H9 (cell line): Measurements from ENCODE around the gene FMC1. TPM values are rescaled to one million over a fixed set of nuclear protein-coding genes. Genes with fewer than 3 reads are reported as not detected.
A peak's percentile ranks its signal among the peaks of the same experiment; 100 is the strongest.

Experiments used
- DNase-seq: peaks from one replicate; pipeline ENCODE4 v3.0.0-alpha.2; 2017
- H2AFZ ChIP-seq: one replicate; pipeline ENCODE4 v1.6.1; 2013; ENCODE audit warnings: mild to moderate bottlenecking, low read length, control low read depth, moderate library complexity
- H2AK5ac ChIP-seq: 2 replicates; pipeline ENCODE4 v1.6.1; 2013; ENCODE audit warnings: low read length, control low read depth, mixed read lengths; ENCODE audit not compliant: insufficient read length
- H2BK120ac ChIP-seq: one replicate; pipeline ENCODE4 v1.6.1; 2013; ENCODE audit warnings: low read depth, mild to moderate bottlenecking, low read length, control low read depth, inconsistent platforms; ENCODE audit not compliant: poor library complexity, severe bottlenecking
- H2BK12ac ChIP-seq: 2 replicates; pipeline ENCODE4 v1.6.1; 2013; ENCODE audit warnings: low read length, control low read depth, mixed read lengths, low read depth; ENCODE audit not compliant: insufficient read length
- H2BK15ac ChIP-seq: 2 replicates; pipeline ENCODE4 v1.6.1; 2013; ENCODE audit warnings: low read depth, low read length, control low read depth
- H2BK20ac ChIP-seq: one replicate; pipeline ENCODE4 v1.6.1; 2013; ENCODE audit warnings: low read depth, mild to moderate bottlenecking, low read length, control low read depth, inconsistent platforms; ENCODE audit not compliant: poor library complexity, severe bottlenecking
- H2BK5ac ChIP-seq: 2 replicates; pipeline ENCODE4 v1.6.1; 2013; ENCODE audit warnings: low read length, control low read depth, mixed read lengths; ENCODE audit not compliant: insufficient read length
- H3K14ac ChIP-seq: 2 replicates; pipeline ENCODE4 v1.6.1; 2013; ENCODE audit warnings: low read length, control low read depth; ENCODE audit not compliant: insufficient read depth
- H3K18ac ChIP-seq: 2 replicates; pipeline ENCODE4 v1.6.1; 2013; ENCODE audit warnings: low read depth, mild to moderate bottlenecking, mixed read lengths, low read length, control low read depth; ENCODE audit not compliant: insufficient read length
- H3K23ac ChIP-seq: 2 replicates; pipeline ENCODE4 v1.6.1; 2013; ENCODE audit warnings: low read length, control low read depth, mixed read lengths, low read depth; ENCODE audit not compliant: insufficient read length
- H3K23me2 ChIP-seq: 2 replicates; pipeline ENCODE4 v1.6.1; 2013; ENCODE audit warnings: low read depth, mild to moderate bottlenecking, mixed read lengths, low read length, control low read depth; ENCODE audit not compliant: insufficient read length, poor library complexity, severe bottlenecking
- H3K27ac ChIP-seq: 2 replicates; pipeline ENCODE4 v1.5.1; 2013; ENCODE audit warnings: low read length, control low read depth, mixed read lengths, low read depth; ENCODE audit not compliant: insufficient read length
- H3K27me3 ChIP-seq: 2 replicates; pipeline ENCODE4 v1.6.1; 2013; ENCODE audit warnings: low read length, control low read depth, inconsistent platforms; ENCODE audit not compliant: insufficient read depth
- H3K4ac ChIP-seq: 2 replicates; pipeline ENCODE4 v1.6.1; 2013; ENCODE audit warnings: low read depth, mild to moderate bottlenecking, control low read depth, inconsistent platforms, low read length, moderate library complexity
- H3K4me1 ChIP-seq: 2 replicates; pipeline ENCODE4 v1.6.1; 2013; ENCODE audit warnings: low read length, control low read depth, inconsistent platforms; ENCODE audit not compliant: insufficient read depth
- H3K4me2 ChIP-seq: 2 replicates; pipeline ENCODE4 v1.6.1; 2013; ENCODE audit warnings: low read length, control low read depth, mixed read lengths; ENCODE audit not compliant: insufficient read length, insufficient read depth
- H3K56ac ChIP-seq: 2 replicates; pipeline ENCODE4 v1.6.1; 2013; ENCODE audit warnings: low read depth, mild to moderate bottlenecking, mixed read lengths, low read length, control low read depth; ENCODE audit not compliant: insufficient read length
- H3K79me1 ChIP-seq: 2 replicates; pipeline ENCODE4 v1.6.1; 2013; ENCODE audit warnings: low read depth, mild to moderate bottlenecking, moderate library complexity, low read length, control low read depth, inconsistent platforms; ENCODE audit not compliant: insufficient read depth, poor library complexity, severe bottlenecking
- H3K79me2 ChIP-seq: 2 replicates; pipeline ENCODE4 v1.6.1; 2013; ENCODE audit warnings: low read length, control low read depth, inconsistent platforms; ENCODE audit not compliant: insufficient read depth
- H3K9ac ChIP-seq: 2 replicates; pipeline ENCODE4 v1.6.1; 2013; ENCODE audit warnings: low read length, control low read depth, mixed read lengths; ENCODE audit not compliant: insufficient read length; ENCODE audit errors: extremely low read depth
- H3K9me3 ChIP-seq: one replicate; pipeline ENCODE4 v1.6.1; 2013; ENCODE audit warnings: low read depth, low read length, inconsistent platforms; ENCODE audit not compliant: control insufficient read depth
- H3T11ph ChIP-seq: one replicate; pipeline ENCODE4 v1.6.1; 2013; ENCODE audit warnings: mild to moderate bottlenecking, low read length, control low read depth, inconsistent platforms
- H4K20me1 ChIP-seq: one replicate; pipeline ENCODE4 v1.6.1; 2013; ENCODE audit not compliant: control insufficient read depth, insufficient read length, insufficient read depth
- H4K5ac ChIP-seq: 2 replicates; pipeline ENCODE4 v1.6.1; 2013; ENCODE audit warnings: low read depth, mild to moderate bottlenecking, mixed read lengths, low read length, control low read depth; ENCODE audit not compliant: insufficient read length
- H4K8ac ChIP-seq: replicated peaks from 2 replicates; pipeline ENCODE4 v1.6.1; 2013; ENCODE audit warnings: low read length, control low read depth, mixed read lengths, low read depth; ENCODE audit not compliant: insufficient read length
- H4K91ac ChIP-seq: 2 replicates; pipeline ENCODE4 v1.6.1; 2013; ENCODE audit warnings: low read depth, mild to moderate bottlenecking, moderate library complexity, mixed read lengths, low read length, control low read depth; ENCODE audit not compliant: insufficient read length
- H3K27ac Mint-ChIP-seq, 3 experiments: 2 replicates in 2 of 3; 3 replicates in 1 of 3; pipeline ENCODE4 v1.8.0; 2020 to 2021; ENCODE audit warnings: mixed read lengths in 3 of 3, mild to moderate bottlenecking in 1 of 3, moderate library complexity in 1 of 3
- H3K27me3 Mint-ChIP-seq: 2 replicates; pipeline ENCODE4 v1.8.0; 2021; ENCODE audit warnings: low read depth, mild to moderate bottlenecking, moderate library complexity, mixed read lengths
- H3K36me3 Mint-ChIP-seq, 3 experiments: 2 replicates in 2 of 3; 3 replicates in 1 of 3; pipeline ENCODE4 v1.8.0; 2020 to 2021; ENCODE audit warnings: low read depth in 3 of 3, mixed read lengths in 3 of 3; ENCODE audit not compliant: insufficient read depth in 1 of 3
- H3K4me1 Mint-ChIP-seq, 2 experiments: 2 replicates each; pipeline ENCODE4 v1.8.0; 2020; ENCODE audit warnings: mixed read lengths in 2 of 2
- H3K4me3 Mint-ChIP-seq, 2 experiments: 2 replicates in 1 of 2; 3 replicates in 1 of 2; pipeline ENCODE4 v1.8.0; 2020 to 2021; ENCODE audit warnings: mild to moderate bottlenecking in 2 of 2, mixed read lengths in 2 of 2, moderate library complexity in 1 of 2
- H3K9me3 Mint-ChIP-seq, 2 experiments: 2 replicates in 1 of 2; 3 replicates in 1 of 2; pipeline ENCODE4 v1.8.0; 2020; ENCODE audit warnings: mild to moderate bottlenecking in 2 of 2, mixed read lengths in 2 of 2, moderate library complexity in 1 of 2
- WGBS: extraction: QIAGEN DNeasy Blood & Tissue Kit; methylation state at CpG from one replicate; pipeline ENCODE4 v1.1.7; 2013; ENCODE audit warnings: missing lambda C conversion rate, low lambda C conversion rate, mixed read lengths; ENCODE audit not compliant: insufficient read length; ENCODE audit errors: extremely low coverage; 5-methylcytosine and 5-hydroxymethylcytosine counted together
- total RNA-seq: library from RNA; stranded (reverse); gene quantifications from 2 replicates; pipeline ENCODE4 v1.2.1, GENCODE V29; 2021
- TF ChIP-seq, protein P1 (sequence below): fragments of 200-600 bp; sonication (generic); conservative IDR thresholded peaks from 3 replicates; pipeline ENCODE4 v1.8.0; 2021; ENCODE audit warnings: antibody characterized with exemption, mild to moderate bottlenecking

FMC1 gene
- total RNA-seq, 1 experiment from 2014 or later: 10.9 TPM

DNA sequence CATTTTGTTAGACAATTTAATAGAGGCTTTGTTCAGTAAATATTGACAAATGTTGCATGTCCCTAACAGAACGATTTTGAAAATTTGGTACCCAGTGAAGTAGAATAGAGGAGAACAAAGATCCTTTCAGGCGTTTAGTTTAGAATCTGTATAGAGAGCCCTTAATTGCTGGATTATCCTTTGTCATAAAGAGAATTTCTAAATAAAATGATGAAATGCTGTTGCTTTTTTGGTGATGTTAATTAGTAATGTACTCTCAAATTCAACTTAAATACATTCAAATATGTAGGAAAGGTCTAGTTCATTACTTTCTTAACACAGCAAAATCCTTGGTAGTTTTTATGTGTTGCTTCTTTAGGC, 19.8 kb downstream of the FMC1 start:
- Histone ChIP-seq H2BK12ac (no peak overlapping the region), H2AFZ (no peak overlapping the region), H4K5ac (peak overlapping the region; percentile 45), H2BK120ac (peak overlapping the region; percentile 83), H4K8ac (no peak overlapping the region), H4K20me1 (no peaks in the 10 kb centered on the region), H3K9me3 (no peaks in the 10 kb centered on the region), H3K27me3 (no peaks in the 10 kb centered on the region), H2BK15ac (no peak overlapping the region), H3K56ac (no peak overlapping the region), H3K27ac (peak overlapping the region; percentile 99), H3K23me2 (peaks cover 6% of the 10 kb centered on the region), H3K4me2 (peak overlapping the region; percentile 80), H2AK5ac (no peak overlapping the region), H3K14ac (peak overlapping the region; percentile 94; the same call in 1 of the 2 replicates), H2BK5ac (no peak overlapping the region), H3K4ac (peak overlapping the region; percentile 26; the same call in 1 of the 2 replicates), H3K9ac (peak overlapping the region; percentile 96), H3K79me1 (no peaks in the 10 kb centered on the region), H3K4me1 (no peaks in the 10 kb centered on the region; the same call in 1 of the 2 replicates), H2BK20ac (no peak overlapping the region), H3T11ph (no peak overlapping the region), H3K18ac (no peak overlapping the region), H3K23ac (no peak overlapping the region), H3K79me2 (peaks cover 28% of the 10 kb centered on the region; the same call in 1 of the 2 replicates), H4K91ac (no peak overlapping the region)
- DNase-seq: no peak
- no CpG with 5 or more reads among the region's 2 CpGs for WGBS
- TF ChIP-seq, protein P1, sequence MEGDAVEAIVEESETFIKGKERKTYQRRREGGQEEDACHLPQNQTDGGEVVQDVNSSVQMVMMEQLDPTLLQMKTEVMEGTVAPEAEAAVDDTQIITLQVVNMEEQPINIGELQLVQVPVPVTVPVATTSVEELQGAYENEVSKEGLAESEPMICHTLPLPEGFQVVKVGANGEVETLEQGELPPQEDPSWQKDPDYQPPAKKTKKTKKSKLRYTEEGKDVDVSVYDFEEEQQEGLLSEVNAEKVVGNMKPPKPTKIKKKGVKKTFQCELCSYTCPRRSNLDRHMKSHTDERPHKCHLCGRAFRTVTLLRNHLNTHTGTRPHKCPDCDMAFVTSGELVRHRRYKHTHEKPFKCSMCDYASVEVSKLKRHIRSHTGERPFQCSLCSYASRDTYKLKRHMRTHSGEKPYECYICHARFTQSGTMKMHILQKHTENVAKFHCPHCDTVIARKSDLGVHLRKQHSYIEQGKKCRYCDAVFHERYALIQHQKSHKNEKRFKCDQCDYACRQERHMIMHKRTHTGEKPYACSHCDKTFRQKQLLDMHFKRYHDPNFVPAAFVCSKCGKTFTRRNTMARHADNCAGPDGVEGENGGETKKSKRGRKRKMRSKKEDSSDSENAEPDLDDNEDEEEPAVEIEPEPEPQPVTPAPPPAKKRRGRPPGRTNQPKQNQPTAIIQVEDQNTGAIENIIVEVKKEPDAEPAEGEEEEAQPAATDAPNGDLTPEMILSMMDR: no peak
- Mint-ChIP-seq H3K27ac (peak overlapping the region; percentile 99 to 100 (median 100)), H3K4me3 (peak overlapping the region; percentile 87 to 96), H3K27me3 (no peaks in the 10 kb centered on the region), H3K9me3 (no peaks in the 10 kb centered on the region; a peak in 1 of 5 replicates), H3K36me3 (peaks cover 3 to 19% (median 16%) of the 10 kb centered on the region in 3 experiments; a peak in 6 of 7 replicates), H3K4me1 (peaks cover 28 to 34% of the 10 kb centered on the region in 2 experiments)
